ENCODE data around the gene ANO1.

ANO1 gene

DNA sequence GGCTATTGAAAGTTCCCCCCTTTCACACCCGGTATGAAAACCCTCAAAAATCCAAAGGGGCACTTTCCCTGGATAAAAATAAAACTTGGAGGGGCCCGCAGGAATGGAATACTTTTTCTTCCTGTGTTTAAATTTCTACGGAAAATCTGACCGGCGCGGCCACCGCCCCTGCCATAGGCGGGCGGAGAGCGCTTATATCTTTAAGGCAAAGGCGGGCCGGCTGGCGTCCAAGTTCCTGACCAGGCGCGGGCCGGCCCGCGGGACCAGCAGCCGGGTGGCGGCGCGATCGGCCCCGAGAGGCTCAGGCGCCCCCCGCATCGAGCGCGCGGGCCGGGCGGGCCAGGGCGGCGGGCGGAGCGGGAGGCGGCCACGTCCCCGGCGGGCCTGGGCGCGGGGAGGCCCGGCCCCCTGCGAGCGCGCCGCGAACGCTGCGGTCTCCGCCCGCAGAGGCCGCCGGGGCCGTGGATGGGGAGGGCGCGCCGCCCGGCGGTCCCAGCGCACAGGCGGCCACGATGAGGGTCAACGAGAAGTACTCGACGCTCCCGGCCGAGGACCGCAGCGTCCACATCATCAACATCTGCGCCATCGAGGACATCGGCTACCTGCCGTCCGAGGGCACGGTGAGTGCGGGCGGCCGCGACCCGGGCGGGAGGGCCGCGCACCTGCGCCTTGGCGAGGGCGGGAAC lies at the start of gene ANO1:
TSS of gene ANO1 (plus strand) at position 223 of the 686 bp plus-strand sequence. CDS start at position 513, 290 bp downstream.
- no peak for TF ChIP-seq GATA3 (IDR thresholded peaks at IDR 0.05; ENCODE audit: low read depth, low read length)
- no peak for TF ChIP-seq GATA2 (IDR thresholded peaks at IDR 0.05; ENCODE audit: low read depth, low read length)

DNA sequence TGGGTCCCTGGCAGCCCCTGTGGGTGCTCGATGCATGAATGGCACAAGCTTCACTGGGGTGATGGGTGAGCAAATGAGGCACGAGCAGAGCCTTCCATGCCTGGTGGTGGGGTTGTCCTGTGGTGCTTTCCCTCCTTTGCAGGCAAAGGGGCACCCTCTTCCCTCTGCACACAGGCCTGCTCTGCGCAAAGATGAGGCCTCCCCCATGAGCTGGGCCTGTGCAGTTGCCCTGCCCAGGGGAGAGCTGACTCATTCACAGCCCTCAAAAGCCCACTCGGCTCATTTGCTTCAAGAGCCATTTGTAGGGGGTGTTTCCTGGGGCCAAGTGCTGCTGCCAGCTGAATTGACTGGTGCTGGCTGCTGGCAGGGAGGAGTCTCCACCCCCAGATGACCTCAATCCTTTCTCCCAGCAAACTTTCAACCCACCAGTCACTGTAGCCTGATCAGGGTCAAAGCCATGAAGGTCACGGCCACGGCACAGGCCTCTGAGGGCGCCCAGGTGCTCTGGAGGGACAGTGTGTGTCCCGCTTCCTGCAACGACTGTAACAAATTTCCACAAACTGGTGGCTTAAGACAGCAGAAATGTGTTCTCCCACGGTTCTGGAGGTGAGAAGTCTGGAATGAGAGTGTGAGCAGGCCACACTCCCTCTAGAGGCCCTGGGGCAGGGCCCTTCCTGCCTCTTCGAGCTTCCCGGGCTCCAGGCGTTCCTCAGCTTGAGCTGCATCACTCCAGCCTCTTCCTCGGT lies 48.8 kb upstream of the ANO1 start:
- TF ChIP-seq GATA3 (IDR thresholded peaks at IDR 0.05; ENCODE audit: low read depth, low read length) (no peak), GATA2 (IDR thresholded peaks at IDR 0.05; ENCODE audit: low read depth, low read length) (no peak)

DNA sequence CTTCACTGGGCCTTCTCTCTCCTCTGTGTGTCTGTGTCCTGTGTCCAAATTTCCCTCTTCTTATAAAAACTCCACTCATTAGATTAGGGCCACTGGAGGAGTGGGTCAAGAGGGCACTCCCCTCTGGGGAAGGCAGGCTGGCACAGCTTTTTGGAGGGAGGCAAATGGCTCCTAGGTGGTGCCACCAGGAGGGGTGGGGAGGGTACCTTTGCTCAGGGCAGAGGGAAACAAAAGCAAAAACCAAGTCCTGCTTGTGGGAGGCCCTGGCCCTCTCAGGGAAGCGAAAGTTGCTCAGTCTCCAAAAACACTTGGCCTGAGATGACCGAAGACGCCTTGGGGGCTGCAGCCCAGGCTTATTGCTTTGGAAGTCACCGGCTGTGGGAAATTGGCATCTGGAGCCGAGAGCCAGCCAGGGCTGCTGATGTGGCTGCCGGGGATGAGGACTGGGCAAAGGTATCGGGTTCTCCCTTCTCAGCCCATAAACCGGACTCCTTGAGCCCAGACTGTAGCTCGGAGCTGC lies 48.2 kb upstream of the ANO1 start:
- TF ChIP-seq GATA3 (IDR thresholded peaks at IDR 0.05; ENCODE audit: low read depth, low read length) = no peak
- TF ChIP-seq GATA2 (IDR thresholded peaks at IDR 0.05; ENCODE audit: low read depth, low read length) = no peak

DNA sequence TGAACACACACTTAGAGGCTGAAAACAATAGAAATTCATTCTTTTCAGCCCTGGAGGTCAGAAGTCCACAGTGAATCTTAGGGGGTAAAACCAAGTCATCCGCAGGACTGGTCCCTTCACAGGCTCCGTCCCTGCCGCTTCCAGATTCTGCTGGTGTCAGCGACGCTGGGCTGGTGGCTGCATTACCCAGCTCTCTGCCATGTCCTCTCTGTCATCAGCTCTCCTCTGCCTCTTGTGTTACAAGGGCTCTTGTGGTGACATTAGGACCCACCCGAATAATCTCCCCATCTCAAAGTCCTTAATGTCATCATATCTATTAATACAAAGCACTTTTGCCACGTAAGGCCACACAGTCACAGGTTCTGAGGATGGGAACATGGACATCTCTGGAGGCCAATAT lies 47.7 kb upstream of the ANO1 start:
- no peak for TF ChIP-seq GATA3 (IDR thresholded peaks at IDR 0.05; ENCODE audit: low read depth, low read length)
- TF ChIP-seq GATA2 (IDR thresholded peaks at IDR 0.05; ENCODE audit: low read depth, low read length) = no peak

DNA sequence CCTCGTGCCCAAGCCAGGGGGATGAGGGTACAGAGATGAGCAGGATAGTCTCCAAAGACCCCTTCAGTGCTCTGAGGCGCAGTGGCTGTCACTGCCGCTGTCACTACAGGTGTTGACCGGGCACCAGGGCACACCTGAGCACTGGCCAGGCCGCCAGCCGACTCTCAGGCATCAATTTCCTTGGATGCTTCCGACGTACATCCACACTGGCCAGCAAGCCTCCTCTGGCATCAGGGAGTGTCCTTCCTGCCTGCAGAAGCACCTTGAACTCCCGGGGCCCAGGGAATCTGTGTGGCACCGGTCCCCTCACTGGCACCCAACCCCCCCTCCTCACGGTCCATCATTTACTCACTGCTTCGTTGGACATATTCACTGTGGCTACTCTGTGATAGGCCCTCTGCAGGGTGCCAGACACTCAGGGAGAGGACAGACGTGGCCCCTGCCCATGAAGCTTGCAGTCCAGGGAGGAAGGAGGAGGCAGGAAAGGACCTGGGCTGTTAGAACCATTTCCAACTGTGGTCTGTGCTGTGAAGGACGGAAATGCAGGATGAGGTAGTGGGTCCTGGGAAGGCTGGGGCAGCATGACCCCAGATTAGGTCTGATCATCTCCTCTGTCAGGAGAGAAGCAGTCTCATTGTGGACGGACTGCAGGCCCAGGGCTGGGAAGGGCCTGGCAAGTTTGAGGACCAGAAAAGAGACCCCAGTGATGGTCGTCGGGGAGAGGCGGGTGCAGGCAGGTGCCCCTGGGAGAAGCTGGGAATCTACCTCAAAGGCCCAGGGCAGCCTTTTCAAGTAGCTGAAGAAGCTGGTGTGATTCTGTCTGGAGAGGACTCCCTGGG lies 46.3 kb upstream of the ANO1 start:
- TF ChIP-seq GATA2 (IDR thresholded peaks at IDR 0.05; ENCODE audit: low read depth, low read length) (no peak), GATA3 (IDR thresholded peaks at IDR 0.05; ENCODE audit: low read depth, low read length) (no peak)

DNA sequence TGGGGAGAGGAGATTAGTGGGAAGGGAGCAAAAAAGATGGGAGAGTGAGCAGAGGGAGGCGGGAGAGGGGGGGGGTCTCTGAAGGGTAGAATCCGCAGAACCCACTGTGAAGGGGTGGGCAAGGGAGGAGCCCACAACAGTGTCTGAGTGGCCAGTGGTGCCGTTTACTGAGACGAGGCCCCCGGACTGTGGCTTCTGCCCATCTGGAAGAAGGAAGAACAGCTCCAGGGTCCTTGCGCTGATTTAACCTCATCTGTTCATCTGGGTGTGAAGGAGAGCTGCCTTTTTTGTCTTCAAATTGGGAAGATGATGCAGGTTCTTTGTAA lies 45.7 kb upstream of the ANO1 start:
- no peak for TF ChIP-seq GATA2 (IDR thresholded peaks at IDR 0.05; ENCODE audit: low read depth, low read length)
- no peak for TF ChIP-seq GATA3 (IDR thresholded peaks at IDR 0.05; ENCODE audit: low read depth, low read length)

DNA sequence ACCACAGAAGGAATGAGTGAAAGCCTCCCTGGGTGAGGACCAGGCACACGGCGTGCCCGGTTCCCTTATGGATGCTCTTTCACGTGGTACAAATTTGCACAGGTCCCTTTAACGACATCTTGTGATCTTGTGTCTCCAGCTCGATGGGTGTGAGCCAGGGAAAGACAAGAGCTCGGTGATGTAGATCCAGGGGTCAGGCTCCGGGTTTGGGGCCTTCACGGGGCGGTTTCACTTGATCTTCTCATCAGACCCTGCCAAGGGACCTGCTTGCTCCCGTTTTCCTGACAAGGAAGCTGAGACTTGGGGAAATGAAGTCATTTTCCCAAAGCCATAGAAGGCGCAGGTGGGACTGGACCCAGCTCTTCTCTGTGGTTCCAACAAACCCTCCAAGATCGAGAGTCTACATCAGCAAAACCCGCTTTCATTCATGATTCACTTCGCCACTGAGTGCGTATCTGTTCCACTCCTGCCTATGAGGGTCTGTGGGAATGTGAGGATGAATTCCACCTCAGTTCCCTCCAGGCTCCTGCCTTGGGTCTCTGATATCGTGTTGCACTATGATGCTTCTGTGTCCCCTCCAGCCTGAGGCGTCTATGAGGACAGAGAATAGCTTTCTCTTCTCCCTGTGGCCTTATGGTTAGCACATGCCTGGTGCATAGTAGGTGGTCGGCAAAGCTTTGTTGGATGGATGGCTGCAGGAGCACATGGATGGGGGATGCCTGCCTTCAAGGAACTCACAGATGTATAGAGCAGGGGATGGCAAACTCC lies 45.0 kb upstream of the ANO1 start:
- TF ChIP-seq GATA2 (IDR thresholded peaks at IDR 0.05; ENCODE audit: low read depth, low read length) (no peak), GATA3 (IDR thresholded peaks at IDR 0.05; ENCODE audit: low read depth, low read length) (no peak)

DNA sequence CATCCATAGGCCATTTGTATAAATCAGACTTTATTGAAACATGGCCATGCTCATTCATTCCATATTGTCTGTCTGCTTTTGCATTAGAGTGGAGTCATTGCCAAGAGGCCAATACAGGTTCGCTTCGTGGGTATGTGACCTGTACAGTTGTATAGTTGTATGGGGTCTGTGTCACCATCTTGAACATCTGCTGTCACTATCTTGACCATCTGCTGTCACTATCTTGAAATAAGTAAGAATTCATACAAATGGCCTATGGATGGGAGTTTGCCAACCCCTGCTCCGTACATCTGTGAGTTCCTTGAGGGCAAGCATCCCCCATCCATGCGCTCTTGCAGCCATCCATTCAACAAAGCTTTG lies 44.4 kb upstream of the ANO1 start:
- no peak for TF ChIP-seq GATA3 (IDR thresholded peaks at IDR 0.05; ENCODE audit: low read depth, low read length)
- TF ChIP-seq GATA2 (IDR thresholded peaks at IDR 0.05; ENCODE audit: low read depth, low read length) = no peak

DNA sequence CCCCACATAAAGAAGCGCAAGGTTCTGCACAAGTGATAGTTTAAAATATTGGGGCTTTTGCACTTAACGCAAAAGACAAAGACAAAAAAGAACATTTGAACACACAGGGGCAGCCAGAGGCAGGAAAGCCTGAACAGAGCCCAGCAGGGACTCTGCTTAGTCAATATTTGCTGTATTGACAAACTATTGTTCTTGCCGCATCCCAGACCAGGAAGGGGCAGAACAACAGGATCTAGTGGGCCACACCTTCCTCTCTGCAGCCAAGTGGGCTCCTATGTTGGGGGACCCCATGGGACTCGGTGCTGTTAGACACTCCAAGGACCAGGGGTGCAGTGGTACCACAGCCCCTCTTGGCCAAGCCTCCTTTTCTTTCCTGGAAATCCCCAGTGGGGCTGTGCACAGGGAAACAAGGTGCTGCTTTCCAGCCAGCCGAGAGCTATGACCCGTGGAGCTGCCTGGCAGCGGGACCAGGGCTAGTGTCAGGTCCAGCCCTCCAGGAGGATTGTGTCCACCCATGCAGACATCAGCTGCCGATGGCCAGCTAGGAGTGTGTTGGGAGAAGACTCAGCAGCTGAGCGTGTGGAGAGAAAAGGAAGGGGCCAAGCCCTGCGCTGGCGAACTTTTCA lies 43.3 kb upstream of the ANO1 start:
- TF ChIP-seq GATA2 (IDR thresholded peaks at IDR 0.05; ENCODE audit: low read depth, low read length) (no peak), GATA3 (IDR thresholded peaks at IDR 0.05; ENCODE audit: low read depth, low read length) (no peak)

DNA sequence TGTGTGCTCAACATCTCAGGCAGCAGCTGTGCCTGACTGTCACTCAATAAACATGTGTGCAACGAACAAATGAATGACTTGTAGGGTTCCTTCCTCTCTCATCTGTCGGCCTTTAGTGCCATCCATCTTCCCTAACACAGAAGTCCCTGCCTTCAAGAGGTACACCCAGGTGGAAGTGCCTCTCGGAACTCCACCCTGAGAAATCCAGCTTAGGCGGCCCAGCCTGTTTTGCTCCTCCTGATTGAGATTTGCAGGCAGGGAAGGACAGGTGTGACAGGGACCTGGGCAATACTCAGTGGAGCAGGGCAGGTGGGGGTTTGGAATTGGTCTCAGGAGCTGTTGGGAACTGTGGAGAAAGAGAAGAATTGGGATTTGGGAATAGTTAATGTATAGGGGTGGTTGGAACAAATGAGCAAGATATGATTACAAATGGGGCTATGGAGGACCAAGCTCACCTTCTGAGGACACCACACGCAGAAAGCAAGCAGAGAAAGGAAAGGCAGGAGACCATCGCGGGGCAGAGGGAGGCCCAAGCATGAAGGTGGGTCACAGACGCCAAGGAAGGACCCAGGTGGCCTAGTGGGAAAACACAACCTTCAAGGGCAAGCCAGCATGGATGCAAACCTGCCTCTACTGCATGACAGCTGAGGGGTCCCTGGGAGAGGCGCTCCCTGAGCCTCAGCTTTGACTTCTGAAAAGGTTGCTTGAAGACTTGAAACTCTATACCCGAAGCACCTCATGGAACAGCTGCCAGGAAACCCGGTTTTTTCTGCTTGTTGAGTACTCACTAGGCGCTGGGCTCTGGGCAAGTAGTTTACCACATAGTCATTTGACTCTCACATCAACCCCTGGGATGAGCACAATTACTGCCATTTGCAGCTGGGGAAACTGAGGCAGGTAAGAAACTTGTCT lies 40.9 kb upstream of the ANO1 start:
- TF ChIP-seq GATA3 (IDR thresholded peaks at IDR 0.05; ENCODE audit: low read depth, low read length) (no peak), GATA2 (IDR thresholded peaks at IDR 0.05; ENCODE audit: low read depth, low read length) (no peak)

DNA sequence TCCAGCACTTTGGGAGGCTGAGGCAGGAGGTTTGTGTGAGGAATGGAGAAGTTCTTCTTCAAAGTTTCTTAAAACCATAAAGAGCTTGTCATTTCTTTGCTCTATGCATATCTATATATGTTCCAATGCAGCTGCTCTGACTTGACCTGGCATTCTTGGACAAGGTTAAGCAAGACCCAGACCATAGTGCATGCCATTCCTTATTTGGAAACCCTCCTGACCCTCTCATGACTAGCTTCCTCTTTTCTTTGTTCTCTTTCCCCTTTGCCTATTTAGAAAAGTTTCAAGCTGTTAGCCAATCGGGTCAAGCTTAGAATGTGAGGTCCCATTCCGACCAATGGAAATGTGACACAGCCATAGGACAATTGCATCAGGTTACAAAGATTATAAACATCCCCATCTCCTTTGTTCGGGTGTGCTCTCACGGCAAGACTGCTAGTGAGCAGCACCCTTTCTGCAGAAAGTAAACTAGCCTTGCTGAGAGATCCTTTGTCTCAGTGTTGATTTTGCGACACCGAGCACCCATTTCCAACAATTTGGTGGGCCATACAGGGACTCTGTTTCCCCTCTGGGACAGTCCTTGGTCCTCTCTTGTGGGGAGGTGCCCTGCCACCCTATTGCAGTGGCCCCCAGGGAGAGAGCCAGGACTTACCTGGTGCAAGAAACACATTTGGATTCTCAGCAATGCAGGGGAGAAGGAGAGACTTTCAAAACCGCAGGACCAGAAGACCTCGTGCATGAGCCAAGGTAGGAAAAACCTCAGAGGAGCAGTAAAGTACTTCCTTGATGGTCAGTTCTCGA lies 39.9 kb upstream of the ANO1 start:
- no peak for TF ChIP-seq GATA2 (IDR thresholded peaks at IDR 0.05; ENCODE audit: low read depth, low read length)

DNA sequence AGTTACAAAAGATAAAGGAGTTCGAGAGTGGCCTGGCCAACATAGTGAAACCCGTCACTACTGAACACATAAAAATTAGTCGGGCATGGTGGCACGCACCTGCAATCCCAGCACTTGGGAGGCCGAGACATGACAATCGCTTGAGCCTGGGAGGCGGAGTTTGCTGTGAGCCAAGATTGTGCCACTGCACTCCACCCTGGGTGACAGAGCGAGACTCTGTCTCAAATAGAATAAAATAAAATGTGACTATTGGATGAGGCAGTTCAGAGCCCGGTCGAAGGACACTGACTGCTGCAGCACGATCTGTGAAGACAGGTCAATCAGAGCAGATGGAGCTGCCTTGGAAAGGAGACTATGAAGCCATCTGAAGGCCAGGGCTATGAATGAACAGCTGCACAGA lies 37.7 kb upstream of the ANO1 start:
- TF ChIP-seq GATA2 (IDR thresholded peaks at IDR 0.05; ENCODE audit: low read depth, low read length) = no peak
- no peak for TF ChIP-seq GATA3 (IDR thresholded peaks at IDR 0.05; ENCODE audit: low read depth, low read length)

Data from SH-SY5Y (cell line).